NOMO-1 treated with DMSO at 0.1 percent for 48 hours (cell line): Measurements from ENCODE around the gene ASTN2.

ENCODE experiments used
- DNase-seq: peaks from one replicate; lab custom pipeline; 2025; ENCODE audit not compliant: unreplicated experiment; lab: John Stamatoyannopoulos, UW

Gene ASTN2

GRCh38 chr9:116774421-116775180 lies 640.3 kb downstream of the ASTN2 start:
- no peak for DNase-seq

GRCh38 chr9:116767219-116767618 lies 647.6 kb downstream of the ASTN2 start:
- no peak for DNase-seq

- no peak for DNase-seq
These were observed 649.8 kb downstream of the ASTN2 start for GRCh38 chr9:116765011-116765410.

GRCh38 chr9:116763770-116764169 lies 651.1 kb downstream of the ASTN2 start:
- DNase-seq, result no peak

GRCh38 chr9:116760636-116761035 lies 654.2 kb downstream of the ASTN2 start:
- no peak for DNase-seq

GRCh38 chr9:116757030-116757429 lies 657.8 kb downstream of the ASTN2 start:
- DNase-seq, result no peak

- no peak for DNase-seq
These were observed 661.5 kb downstream of the ASTN2 start for GRCh38 chr9:116753389-116753788.

- no peak for DNase-seq
These were observed 664.3 kb downstream of the ASTN2 start for GRCh38 chr9:116750510-116750909.

GRCh38 chr9:116749772-116750171 lies 665.1 kb downstream of the ASTN2 start:
- DNase-seq, result no peak

- DNase-seq, result no peak
These were observed 665.7 kb downstream of the ASTN2 start for GRCh38 chr9:116749176-116749575.

GRCh38 chr9:116741742-116742141 lies 673.1 kb downstream of the ASTN2 start:
- no peak for DNase-seq

GRCh38 chr9:116741086-116741740 lies 673.6 kb downstream of the ASTN2 start:
- DNase-seq, result no peak

GRCh38 chr9:116737152-116737546 lies 677.7 kb downstream of the ASTN2 start:
- DNase-seq, result peak; percentile 38

GRCh38 chr9:116736399-116737151 lies 678.3 kb downstream of the ASTN2 start:
- no peak for DNase-seq

GRCh38 chr9:116733010-116733641 lies 681.7 kb downstream of the ASTN2 start:
- DNase-seq, result no peak

GRCh38 chr9:116726602-116727001 lies 688.3 kb downstream of the ASTN2 start:
- no peak for DNase-seq

GRCh38 chr9:116724123-116724522 lies 690.7 kb downstream of the ASTN2 start:
- DNase-seq, result no peak

GRCh38 chr9:116721944-116722343 lies 692.9 kb downstream of the ASTN2 start:
- DNase-seq, result no peak

- DNase-seq, result no peak
These were observed 693.4 kb downstream of the ASTN2 start for GRCh38 chr9:116721411-116721810.

GRCh38 chr9:116720111-116720510 lies 694.7 kb downstream of the ASTN2 start:
- DNase-seq, result no peak

GRCh38 chr9:116718111-116718510 lies 696.7 kb downstream of the ASTN2 start:
- DNase-seq, result no peak
